ENCODE measurements around the gene ABCC11. TPM values are rescaled to one million over a fixed set of nuclear protein-coding genes. Genes with fewer than 3 reads are reported as not detected.

Gene ABCC11
- total RNA-seq, 1 donor from 2014 or later: not detected

DNA sequence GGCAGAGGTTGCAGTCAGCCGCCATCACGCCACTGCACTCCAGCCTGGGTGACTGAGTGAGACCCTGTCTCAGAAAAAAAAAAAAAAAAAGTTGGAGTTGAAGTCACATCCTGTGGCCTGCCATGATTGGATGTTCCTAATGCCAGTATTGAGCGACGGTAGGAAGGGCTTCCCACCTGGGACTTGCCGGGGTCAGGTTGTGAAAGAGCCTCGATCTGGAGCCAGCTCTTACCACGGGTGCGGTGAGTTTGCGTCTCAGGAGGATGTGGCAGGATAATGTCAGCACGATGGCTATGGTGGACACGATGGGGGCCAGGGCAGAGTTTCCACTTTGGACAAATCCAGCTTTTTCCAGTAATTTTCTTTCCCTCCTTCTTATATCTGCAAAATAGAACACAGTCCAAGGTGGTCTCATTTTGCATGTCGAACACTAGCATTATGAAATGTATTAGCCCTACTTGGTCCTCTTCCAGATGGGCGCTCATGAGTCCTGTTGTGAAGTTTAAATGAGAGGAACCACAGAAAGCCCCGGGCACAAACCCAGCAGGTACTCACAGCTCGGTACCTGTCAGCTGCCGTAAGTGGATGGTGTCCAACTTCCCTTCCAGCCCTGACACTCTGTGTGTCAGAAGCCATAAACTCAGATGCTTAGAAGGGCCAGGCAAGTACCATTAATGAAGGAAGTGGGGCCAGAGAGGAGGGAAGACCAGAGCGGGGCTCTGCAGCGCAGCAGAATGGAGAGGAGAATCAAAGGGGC is 113.7 kb downstream of the ABCC11 start:
- DNase-seq (ENCODE audit: low read depth): no peak

DNA sequence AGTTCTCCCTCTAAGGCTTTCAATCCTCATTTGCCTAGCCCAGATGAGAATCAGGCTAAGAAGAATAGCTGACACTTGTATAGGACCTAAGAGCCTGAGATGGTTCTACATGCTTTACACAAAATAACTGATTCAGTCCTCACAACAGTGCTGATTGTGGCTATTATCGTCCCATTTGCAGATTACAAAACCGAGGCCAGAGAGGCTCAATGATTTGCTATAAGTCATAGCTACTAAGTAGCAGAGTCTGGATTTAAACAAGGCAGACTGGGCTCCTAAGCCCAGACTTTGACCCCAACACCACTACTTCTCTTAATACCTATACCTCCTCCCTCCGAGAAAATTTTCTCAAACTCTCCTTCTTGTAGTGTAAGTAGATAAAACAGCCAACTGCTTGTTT is 114.6 kb downstream of the ABCC11 start:
- DNase-seq (ENCODE audit: low read depth): no peak

DNA sequence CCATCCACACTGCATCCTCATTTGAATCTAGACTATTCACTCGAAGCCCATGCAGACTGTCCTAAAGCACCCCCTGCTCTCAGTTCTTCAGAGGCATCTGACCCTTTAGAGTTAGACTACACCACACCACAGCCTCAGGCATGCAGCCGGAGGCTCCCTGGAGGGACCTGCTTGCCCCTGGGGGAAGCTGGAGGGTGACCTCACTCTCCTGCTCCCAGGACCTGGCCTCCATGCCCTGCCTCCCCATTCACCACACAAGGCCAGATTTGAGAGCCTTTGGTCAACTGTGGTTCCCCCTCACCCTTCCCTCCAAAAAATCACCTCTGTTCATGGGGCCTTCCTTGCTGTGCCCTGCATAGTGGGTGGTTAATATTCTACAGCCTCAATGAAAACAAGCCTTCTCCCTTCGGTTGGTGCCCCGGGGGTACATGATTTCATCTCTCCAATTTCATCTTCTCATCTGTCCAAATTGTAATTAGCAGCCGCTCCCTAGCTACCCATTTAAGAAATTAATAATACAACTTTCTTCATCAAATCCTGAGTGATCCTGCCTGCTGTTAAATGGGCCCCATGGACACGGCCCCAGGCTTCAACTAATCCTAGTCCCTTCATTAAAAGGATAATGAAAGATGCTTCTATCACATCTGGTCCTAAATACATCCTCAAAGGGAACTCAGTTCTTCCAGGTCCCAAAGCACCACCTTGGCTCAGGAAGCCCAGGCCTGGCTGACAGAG is 116.0 kb downstream of the ABCC11 start:
- DNase-seq (ENCODE audit: low read depth): no peak

DNA sequence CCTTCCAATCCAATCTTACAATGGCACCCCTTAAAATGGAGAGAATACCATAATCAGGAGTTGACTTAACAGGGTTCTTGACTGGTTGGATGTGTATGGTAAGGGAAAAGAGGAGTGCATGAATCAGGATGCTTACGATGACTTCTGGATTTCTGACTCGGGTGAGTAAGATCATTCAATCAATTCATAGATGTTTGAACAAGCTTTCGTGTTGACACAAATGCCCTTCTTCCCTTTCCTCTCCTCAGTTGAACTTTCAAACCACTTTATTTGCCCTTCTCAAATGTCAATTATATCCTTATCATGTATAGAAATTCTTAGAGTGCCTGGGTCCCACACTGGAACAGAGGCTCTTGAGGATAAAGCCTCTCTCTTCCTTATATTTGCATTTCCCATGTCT is 117.4 kb downstream of the ABCC11 start:
- no peak for DNase-seq (ENCODE audit: low read depth)

DNA sequence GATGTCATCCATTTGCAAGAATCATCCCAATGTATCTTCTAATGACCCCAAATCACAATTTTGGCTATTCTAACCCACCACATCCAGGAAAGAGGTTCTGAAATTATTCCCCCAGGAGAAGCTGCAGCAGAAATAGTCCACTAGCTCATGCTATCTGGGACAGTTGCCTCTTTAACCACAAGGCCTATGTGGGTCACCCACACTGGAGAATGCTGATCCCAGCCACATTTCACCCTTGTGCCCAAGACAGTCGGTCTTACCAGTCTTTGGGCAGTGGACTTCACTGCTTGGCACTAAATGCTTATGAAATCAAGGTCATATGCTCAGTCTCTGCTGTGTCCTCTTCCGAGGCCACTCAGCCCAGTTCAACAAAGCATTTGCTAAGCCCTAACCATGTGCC is 118.6 kb downstream of the ABCC11 start:
- peak; percentile 91 for DNase-seq (ENCODE audit: low read depth)

DNA sequence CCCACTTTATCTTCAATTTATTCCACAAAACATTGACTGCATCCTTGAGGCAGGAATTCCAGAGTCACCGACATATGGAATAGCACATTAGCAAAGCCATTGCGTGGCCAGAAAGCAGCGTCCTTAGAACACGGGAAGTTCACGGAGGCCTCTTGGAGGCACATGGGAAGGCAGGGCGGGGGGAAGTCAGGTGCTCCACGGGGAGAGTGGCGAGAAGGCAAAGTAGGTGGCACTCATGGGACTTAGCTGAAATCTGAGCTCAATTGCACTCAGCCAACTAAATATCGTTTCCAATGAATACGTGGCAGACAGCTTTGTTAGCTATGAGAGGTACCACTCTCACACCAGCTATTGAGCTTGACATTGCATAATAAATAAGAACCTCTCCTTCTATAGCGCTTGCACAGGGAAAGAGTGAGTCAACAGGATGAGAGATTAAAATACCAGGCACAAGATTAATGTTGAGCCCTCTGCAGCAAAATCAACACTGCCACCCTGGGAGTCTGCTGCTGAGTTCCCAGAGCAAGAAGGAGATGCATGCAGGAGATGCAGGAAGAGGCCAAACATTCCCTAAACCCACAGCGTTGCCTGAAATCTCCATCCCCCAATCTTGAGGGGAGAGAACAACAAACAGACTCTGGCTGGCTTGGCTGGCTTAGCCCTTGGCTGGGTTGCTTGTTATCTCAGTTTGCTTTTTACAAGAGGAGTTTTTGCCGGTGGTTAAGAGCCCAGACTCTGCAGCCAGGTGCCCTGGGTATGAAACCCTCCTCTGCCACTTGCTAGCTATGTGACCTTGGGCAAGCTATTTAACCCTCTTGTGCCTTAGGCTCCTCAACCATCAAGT is 120.3 kb downstream of the ABCC11 start:
- DNase-seq (ENCODE audit: low read depth): peak; percentile 91

DNA sequence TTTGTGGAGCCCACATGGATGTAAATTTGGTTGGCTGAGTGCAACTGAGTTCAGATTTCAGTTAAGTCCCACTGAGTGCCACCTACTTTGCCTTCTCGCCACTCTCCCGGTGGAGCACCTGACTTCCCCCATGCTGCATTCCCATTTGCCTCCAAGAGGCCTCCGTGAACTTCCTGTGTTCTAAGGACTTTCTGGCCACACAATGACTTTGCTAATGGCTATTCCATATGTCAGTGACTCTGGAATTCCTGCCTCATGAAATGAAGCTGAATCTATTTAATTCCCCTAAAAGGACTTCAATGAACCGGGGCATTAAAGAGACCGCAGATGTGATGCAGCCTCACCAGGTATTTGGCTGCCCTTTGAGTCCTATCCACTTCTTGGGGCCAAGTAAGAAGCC is 121.5 kb downstream of the ABCC11 start:
- no peak for DNase-seq (ENCODE audit: low read depth)

DNA sequence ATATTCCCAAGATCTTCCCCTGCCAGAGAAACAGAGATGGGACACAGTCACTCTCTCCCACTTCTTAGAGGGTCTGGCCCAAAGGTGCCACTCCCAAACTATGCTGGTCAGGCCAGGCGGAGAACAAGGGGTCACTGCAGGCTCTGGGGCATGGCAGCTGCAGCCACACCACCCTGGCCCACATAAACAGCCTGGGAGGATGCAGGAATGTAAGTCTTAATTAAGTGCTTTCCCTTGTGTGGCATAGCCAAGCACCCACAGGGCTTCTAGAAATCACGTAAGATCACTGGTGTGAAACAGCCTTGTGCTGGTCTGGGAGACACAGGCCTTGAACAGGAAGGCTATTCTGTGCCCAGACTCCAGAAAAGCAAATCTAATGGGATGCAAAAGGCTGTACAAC is 123.1 kb downstream of the ABCC11 start:
- peak; percentile 86 for DNase-seq (ENCODE audit: low read depth)

DNA sequence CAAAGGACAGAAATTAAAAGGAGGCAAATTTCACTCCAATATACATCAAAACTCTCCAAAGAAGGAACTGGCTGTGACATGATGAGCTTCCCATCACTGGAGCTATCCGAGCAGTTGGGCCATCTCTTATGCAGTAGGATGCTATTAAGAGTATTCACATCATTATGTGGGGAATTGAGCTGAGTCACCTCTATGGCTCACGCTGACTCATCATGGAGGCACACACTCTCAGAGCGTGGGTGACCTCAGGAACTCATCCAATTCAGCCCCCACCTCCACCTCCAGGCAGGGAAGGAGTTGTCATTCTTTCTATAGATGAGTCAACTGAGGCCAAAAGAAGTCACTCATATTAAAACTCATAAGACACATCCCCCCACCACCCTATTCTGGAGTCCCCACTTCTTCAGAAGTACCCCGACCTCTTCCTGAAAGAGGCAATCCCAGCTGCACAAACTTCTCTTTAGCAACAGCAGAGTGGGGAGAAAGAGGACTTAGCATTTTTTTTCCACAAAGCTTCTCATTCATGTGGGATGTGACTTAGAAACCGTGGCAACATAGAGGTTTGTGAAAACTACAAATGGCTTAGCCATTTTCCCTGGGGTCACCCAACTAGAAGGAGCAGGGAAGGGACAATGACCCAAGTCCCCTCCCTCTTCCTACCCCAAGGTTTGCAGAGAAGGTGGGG is 124.1 kb downstream of the ABCC11 start:
- DNase-seq (ENCODE audit: low read depth): peak; percentile 96

DNA sequence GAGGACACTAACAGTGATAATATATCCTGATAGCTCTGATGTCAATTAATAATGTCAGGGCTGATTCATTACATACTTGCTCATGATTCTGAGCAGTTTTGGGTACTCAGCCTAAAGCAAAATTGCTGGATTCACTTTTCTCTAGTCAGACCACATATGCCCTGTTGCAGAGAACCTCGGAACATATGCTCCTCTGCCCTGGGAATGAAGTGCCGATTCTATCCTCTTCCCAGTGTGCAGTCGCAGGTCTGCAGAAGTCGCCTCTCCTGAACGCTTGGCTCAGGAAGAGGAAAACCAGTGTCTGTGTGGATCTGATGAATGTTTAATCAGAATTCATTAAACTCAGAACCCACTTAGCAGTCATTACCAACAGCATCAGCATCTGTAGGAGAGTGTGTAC is 126.1 kb downstream of the ABCC11 start:
- DNase-seq (ENCODE audit: low read depth): no peak

DNA sequence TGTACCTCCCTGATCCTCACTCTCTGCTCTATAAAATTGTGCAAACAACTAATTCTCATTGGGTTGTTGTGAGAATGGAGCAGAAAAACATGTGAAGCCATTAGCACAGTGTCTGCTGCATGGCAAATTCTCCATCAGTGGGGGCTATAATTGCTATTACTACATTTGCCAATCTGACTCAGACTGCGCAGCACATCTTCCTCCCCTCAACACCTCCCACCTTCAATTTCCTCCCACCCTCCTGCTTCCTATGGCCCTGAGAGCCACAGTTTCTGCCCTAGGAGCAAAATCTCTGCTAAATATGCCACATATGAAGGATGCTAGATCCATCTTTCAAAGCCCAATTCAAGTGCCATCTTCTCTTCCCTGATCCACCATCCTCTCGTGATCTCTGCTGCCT is 128.5 kb downstream of the ABCC11 start:
- DNase-seq (ENCODE audit: low read depth): no peak

DNA sequence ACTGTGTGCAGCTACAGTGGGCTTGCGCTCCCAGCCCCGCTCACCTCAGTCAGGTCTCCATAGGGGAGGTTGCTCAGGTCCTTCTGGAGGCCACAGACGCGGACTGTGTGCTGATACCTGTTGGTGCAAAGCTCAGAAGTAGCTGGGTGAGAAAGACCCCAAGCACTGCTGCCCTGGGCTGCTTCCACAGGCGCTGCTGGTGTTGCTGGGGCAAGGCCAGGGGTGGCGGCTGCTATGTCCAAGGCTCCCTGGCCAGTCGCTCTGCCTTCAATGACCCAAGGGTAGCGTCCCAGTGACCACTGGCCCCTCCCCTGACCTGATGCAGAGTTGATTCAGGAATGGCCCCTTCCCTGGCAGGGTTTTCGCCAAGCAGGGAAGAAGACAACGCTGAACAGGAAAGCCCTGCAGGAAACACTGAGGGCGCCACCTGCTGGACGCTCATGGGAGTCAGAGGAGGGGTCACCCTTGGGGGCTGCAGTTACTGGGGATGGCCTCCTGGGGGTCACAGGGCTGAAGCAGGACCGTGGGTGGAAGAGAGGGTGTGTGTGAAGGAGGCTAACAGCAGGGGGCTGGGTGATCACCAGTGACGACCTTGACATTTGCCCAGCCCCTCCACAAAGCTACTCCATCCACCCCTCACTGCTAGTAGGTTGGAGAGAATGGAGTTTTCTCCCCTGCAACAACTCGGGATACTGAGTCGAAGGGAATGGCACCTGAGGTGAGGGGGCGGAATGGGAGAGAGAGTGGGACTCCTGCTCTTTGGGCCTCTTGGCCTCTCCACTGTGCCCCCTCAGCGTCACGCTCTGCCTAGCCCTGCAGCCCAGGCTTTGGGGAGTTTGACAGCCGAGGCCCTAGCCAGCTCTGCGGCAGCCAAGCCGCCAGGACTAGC is 129.9 kb downstream of the ABCC11 start:
- peak; percentile 39 for DNase-seq (ENCODE audit: low read depth)

Other genes starting within 250 kb of the ABCC11 start
- gene ABCC12, start 91.5 kb downstream of the ABCC11 start, total RNA-seq: 0.05 TPM in 1 of 2 replicates, not detected in the other
- 49.7 and 50.8 TPM in 2 replicates for gene LONP2, start 3.2 kb downstream of the ABCC11 start, total RNA-seq
- 24.6 and 26.6 TPM in 2 replicates for gene SIAH1, start 137.9 kb upstream of the ABCC11 start, total RNA-seq

Measured in myocyte (in vitro differentiated cells).